ENCODE results near the gene HIP1.
"Not testable (repeated sequence)": the region's sequence is repeated elsewhere in the genome, so short reads cannot be mapped to it uniquely, and the experiment has no call there.

HIP1 gene

DNA sequence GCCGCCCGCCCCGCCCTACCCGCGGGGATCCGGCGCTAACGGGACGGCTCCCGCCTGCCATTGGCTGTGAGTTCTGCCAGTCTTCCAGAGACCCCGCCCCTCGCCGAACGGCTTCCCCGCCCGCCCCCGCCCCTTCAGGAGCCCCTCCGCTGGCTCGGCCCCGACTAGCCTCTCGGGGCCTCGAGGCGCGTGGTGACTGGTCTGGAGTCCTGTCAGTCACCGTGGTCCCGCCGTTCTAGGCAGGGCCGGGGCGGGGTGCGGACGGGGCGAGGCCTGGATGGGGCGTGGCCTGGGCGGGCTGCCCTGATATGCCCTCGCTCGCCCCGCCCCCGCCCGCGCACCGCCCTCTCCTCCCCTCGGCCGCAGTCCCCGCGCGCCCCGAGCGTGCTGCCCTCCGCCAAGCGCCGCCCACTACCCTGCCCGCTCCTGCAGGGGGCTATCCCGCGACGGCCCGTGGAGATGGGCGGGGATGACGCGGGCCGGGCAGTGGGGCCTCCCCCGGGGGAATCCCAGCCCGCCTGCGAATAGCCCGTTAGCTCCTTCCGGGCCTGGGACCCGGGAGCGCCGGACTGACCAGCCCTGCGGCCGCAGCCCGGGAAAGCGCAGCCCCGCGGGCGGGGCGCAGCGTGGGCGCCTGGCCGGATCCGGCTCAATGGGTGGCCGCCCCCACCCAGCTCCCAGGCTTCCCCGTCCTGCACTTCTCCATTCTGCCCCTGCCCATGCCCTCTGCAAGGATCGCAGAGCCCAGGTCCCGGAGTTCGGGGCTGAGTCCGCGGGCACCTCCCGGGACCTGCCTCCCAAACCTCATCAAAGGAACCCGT lies 444 bp upstream of the HIP1 start:
- DNase-seq = peak; percentile 98

GRCh38 chr7:75737856-75738603 lies 711 bp downstream of the HIP1 start:
- no peak for DNase-seq

GRCh38 chr7:75735581-75736350 lies 3.0 kb downstream of the HIP1 start:
- no peak for DNase-seq

GRCh38 chr7:75734586-75735458 lies 3.9 kb downstream of the HIP1 start:
- no peak for DNase-seq

GRCh38 chr7:75732764-75733630 lies 5.7 kb downstream of the HIP1 start:
- no peak for DNase-seq

DNA sequence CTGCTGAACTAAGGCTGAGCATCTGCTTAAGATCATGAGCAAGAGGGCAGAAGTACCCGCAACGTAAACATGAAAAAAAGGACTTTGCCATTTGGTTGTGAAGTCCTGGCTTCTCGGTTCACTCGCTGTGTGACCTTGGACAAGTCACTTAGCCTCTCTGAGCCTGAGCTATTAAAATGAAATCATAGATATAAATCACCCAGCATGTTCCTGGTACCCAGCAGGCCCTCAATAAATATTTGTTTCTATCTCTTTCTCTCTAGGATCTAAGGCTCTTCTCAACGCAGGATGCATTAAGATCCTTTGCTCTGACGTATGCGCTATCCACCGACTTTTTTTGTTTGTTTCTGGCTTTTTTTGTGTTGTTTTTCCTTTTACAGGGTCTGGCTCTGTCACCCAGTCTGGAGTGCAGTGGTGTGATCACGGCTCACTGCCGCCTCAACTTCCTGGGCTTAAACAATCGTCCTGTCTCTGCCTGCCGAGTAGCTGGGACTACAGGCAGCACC lies 6.7 kb downstream of the HIP1 start:
- DNase-seq = no peak

DNA sequence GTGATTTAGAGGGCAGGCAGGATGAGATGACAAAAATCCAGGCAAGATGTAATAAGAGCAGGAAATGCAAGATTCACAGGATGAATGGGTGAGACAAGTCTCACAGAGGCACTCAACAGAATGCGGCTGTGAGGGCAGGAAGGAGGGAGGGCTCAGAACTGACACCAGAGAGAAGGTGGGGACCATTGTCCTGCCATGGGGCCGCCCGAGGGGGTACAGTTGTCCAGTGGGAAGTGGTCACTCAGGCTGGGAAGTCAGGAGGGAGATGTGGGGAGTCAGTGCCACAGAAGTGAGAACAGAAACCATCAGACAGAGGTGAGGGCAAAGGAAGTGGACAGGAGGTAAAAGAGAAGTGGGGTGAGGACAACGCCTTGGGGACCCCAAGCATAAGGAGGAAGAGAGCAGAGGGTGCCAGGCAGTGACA lies 8.9 kb downstream of the HIP1 start:
- no peak for DNase-seq

DNA sequence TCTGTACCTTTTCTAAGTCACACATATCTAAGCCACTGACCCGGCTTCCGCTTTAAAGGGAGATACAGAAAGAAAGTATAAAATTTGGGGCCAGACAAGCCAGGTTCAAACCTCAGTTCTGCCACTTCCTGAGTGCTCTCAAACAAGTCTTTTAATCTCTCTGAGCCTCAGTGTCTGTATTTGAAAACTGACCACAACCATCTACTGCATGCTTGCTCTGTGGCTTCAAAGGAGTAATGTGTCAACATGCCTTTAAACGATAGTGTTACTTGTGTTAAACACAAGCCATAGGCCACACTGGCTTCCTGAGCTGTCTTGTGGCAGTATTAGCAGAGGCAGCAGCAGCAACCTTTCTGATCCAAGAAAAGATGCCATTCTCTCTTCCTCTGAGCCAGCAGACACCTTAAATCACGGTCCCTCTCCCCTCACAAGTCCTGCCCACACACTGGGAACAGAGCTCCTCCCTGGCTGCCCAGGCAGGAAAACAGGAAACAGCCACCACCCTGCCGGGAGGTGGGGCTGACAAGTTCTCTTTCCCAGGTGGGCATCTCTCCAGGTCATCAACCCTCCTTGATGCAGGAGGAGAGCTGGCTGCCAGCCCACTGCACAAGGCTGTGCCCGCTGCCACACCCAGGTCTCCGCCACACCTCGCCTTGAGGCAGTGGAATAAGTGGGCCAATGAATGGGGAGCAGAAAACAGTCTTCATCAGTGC lies 10.7 kb downstream of the HIP1 start:
- DNase-seq = no peak

DNA sequence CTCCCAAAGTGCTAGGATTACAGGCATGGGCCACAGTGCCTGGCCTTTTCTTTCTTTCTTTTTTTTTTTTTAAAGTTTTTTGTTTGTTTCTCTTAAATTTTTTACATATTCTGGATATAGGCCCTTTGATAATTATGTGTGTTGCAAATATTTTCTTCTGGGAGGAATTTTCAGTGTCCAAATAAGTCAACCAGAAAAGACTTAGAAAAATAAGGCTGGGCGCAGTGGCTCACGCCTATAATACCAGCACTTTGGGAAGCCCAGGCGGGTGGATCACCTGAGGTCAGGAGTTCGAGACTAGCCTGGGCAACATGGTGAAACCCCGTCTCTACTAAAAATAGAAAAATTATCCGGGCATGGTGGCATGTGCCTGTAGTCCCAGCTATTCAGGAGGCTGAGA lies 11.4 kb downstream of the HIP1 start:
- DNase-seq = not testable (repeated sequence)

- DNase-seq = no peak
Observed at GRCh38 chr7:75725306-75725705, 13.4 kb downstream of the HIP1 start.

DNA sequence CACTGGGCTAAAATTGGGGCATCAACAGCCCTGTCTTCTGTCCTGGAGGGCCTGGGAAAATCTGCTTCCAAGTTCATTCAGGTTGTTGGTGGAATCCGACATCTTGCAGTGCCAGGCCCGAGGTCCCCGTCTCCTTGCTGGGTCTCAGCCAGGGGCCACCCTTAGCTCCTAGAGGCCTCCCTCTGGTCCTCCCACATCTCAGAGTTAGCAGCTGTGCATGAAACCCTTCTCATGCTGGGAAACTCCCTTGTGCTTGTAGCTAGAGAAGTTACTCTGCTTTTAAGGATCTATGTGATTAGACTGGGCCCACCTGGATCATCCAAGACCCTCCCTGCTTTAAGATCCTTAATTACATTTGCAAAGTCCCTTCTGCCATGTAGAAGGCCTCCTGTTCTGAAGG lies 15.3 kb downstream of the HIP1 start:
- no peak for DNase-seq

DNA sequence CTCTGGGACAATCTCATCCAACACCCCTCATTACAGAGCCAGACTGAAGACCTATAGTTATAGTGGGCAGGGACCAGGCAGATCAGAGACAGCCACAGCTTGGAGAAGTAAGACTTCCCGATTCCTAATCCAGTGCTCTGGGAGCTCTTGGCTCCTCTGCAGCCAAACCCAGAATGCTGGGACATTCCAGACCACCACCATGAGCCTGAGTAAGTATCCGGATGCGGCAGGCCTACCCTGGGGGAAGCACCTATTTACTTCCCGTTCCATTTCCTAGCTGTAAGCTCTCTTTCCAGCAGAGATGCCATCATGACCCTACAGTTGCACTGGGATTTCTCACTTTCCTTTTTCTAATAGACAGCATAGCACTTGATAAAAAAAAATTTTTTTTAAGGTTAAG lies 16.4 kb downstream of the HIP1 start:
- DNase-seq = no peak

- not testable (repeated sequence) for DNase-seq
Observed at GRCh38 chr7:75721922-75722321, 16.8 kb downstream of the HIP1 start.

DNA sequence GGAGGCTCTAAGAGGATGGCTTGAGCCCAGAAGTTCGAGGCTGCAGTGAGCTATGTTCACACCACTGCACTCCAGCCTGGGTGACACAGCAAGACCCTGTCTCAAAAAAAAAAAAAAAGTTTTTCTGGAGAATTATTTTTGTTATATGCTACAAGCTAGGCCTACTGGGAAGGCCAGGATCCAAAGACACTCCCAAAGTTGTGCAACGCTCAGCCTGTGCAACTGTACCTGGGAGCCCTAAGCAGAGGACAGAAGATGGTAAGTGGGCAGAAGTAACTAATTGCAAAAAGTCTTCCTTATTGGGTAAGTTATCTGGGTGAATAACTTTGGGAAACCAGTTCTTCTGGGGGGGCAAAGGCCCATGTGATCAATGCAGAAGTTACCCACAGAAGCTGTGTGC lies 17.3 kb downstream of the HIP1 start:
- DNase-seq = no peak

DNA sequence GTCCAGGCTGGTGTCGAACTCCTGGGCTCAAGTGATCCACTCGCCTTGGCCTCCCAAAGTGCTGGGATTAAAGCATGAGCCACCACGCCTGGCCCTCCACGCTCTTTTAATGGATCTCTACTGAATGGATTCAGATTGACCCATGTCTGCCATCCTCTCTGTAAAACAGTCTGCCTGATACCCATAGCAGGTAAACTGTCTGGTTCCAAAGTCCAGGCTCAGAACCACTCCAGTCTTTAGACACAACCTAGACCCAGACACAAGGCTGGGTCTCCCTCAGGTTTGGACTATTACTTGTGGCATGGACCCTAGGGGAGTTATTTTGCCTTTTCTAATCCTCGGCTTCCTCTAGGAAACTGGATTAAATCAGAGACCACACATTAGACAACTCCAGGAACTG lies 19.1 kb downstream of the HIP1 start:
- DNase-seq = no peak

GRCh38 chr7:75718390-75719031 lies 20.2 kb downstream of the HIP1 start:
- no peak for DNase-seq

DNA sequence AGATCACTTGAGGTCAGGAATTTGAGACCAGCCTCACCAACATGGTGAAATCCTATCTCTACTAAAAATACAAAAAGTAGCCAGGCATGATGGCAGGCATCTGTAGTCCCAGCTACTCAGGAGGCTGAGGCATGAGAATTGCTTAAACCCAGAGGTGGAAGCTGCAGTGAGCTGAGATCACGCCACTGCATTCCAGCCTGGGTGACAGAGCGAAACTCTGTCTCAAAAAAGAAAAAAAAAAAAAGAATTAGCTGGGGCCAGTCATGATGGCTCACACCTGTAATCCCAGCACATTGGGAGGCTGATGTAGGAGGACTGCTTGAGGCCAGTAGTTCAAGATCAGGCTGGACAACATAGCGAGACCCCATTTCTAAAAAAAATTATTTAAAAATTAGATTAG lies 21.0 kb downstream of the HIP1 start:
- not testable (repeated sequence) for DNase-seq

DNA sequence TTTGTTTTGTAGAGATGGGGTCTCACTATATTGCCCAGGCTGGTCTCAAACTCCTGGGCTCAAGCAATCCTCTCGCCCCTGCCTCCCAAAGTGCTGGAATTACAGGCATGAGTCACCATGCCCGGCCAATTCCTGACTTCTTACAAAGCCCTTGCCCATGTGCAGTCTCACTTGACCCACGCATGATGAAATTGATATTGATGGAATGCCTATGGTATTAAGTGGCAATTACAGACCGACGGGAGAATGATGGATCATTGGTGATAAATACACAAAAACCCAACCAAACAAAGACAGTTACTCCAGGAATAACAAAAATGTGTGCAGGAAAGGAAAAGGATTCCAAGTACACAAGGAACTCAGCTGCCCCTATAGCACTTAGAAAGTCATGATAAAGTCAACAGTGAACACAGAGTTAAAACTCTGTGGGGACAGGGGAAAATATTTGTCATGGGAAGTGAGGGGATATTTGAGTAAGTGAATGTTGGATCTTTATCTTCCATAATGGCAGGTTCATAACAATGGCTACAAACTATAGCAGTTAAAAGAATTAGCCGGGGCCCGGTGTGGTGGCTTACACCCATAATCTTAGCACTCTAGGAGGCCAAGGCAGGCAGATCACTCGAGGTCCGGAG lies 21.6 kb downstream of the HIP1 start:
- DNase-seq = no peak

DNA sequence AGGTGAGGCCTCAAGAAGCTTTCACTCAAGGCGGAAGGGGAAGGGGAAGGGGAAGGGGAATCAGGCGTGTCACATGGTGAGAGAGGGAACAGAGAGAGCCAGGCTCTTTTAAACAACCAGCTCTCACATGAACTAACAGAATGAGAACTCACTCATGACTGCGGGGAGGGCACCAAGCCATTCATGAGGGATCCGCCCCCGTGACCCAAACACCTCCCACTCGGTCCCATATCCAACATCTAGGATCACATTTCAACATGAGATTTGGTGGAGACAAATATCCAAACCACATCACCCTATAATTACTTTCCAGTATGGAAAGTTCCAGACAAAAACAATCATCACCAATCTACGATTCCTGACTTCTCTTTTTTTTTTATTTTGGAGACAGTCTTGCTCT lies 22.9 kb downstream of the HIP1 start:
- DNase-seq = no peak
